DMS79 (cell line): ENCODE data around the gene FBXW11.
A peak's percentile ranks its signal among the peaks of the same experiment; 100 is the strongest.

Experiments used
- DNase-seq: peaks from one replicate; lab custom pipeline; 2025; lab: John Stamatoyannopoulos, UW

The FBXW11 gene

DNA sequence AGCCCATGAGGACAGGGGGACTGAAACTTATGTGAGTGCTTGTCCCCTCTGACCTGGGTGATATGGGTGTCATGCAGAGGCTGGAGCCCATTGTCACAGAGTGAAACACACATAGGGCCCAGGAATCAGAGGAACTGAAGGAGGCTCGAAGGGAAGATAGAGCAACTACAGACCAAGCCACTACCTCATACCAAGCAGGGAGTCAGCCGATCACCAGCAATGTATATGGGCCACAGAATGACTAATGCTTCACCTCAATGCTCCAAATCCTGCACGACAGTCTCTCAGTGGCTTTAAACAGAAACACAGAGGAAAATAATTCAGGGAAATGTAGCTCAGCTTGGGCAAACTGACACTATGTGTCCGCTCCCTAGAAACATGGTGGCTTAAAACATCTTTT lies 8.9 kb upstream of the FBXW11 start:
- no peak for DNase-seq

DNA sequence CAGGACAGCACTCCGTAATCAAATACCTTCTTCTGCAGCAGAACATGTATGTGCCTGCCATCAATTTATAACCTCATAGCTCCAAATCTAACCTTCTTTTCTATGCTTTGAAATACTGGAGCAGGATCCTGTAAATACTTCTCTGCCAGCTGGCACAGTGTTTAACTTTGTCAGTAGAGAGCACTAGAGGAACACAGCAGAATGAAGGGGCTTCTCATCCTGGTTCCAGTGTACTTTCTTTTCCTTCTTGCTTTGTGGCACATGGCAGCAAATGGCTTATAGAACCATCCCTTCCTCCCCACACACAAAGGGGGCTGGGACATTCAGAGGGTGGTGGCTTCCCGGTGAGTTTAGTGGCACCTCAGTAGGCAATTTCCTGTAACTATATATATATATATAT lies 3.8 kb upstream of the FBXW11 start:
- DNase-seq = peak; percentile 8

DNA sequence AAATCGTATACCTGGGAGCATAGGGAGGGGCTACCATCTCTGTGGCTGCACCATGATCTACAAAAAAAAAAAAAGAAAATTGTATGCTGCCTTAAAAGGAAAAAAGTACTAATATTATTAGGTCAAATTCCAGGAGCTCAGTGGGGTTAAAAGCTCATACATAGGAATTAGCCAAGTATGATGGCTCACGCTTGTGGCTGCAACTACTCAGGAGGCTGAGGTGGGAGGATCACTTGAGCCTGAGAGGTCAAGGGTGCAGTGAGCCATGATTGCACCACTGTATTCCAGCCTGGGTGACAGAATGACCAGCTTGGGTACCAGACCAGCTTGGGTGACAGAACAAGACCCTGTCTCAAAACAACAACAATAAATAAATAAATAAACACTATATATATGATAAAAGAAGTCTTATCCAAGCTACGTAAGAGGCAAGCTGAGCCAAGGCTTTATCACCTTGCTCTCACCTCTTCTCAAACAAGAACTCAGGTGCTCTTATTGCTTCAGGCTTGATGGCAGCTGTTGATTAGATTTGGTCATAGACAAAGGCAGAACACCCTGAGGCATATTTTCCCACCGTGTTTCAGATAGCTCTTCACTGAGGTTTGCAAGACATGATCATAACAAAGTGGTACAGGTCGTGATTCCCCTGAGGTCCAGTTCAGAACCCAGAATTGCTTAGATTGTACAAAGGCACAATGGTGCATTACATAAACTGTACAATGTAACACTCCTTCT lies 3.3 kb upstream of the FBXW11 start:
- no peak for DNase-seq

DNA sequence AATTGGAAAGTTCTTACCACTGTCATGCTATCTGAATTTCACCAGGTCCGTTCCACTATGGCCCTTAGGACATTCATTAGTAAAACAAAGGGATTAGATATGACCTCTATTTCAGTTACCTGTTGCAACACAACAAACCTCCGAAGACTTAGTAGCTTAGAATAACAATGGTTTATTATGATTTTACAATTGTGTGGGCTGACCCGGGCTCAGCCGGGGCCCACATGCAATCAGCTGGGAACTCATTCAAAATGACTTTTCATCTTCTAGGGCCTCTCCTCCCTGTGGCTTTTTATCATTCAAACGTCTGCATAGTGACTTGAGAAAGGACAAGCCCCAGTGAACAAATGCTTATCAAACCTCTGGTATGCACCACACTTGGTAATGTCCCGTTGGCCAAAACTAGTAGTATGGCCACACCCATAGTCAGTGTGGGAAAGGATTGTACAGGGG lies 2.3 kb upstream of the FBXW11 start:
- DNase-seq = no peak

DNA sequence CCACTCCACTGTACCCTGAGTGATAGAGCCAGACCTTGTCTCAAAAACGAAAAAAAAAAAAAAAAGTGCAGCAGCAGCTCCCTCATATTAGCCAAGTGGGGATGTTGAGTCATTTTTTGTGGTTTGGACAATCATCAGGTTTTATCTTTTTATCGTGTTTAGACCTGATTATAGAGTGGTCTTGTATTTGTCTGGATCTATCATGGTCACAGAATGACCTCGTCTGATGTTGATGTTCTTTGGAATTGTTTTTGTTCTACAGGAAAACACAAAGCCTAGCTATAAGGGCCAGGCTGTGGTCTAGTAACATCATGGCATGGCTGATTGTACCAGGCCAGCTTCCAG lies 1.6 kb upstream of the FBXW11 start:
- no peak for DNase-seq

DNA sequence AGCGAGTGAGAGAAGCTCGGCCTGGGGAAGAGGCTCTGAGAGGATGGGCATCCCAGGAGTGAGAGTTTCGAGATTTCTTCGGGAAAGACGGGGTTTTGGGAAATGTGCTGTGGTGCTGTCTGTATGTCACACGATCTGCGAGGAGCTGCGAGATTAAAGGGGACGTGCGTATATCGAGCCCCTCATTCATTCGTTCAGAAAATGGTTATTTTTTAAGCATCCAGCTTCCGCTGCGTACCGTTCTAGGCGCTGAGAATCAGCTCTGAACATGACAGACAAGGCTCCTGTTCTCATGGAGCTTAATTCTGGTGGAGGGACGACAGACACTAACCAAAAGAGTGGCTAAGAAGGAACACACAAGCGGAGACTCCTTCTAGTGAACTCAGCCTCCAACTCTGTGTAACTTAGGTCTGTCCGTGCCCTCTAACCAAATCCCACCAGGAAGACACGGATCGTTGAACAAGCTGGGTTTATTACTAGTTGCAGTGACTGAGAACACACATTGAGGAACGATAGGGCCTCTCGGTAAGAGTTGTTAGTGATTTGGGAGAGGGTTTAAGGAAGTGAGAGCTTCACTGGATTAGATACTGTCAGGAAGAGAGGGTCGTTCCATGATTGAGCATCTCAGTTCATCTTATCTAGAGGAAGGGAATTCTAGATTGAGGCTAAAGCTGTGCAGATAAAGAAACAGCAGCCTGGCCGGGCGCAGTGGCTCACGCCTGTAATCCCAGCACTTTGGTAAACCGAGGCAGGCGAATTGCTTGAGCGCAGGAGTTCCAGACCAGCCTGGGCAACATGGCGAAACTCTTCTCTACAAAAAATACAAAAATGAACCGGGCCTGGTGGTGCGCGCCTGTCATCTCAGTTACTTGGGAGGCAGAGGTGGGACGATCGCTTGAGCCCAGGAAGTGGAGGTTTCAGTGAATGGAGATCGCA lies 1.0 kb upstream of the FBXW11 start:
- DNase-seq = no peak

DNA sequence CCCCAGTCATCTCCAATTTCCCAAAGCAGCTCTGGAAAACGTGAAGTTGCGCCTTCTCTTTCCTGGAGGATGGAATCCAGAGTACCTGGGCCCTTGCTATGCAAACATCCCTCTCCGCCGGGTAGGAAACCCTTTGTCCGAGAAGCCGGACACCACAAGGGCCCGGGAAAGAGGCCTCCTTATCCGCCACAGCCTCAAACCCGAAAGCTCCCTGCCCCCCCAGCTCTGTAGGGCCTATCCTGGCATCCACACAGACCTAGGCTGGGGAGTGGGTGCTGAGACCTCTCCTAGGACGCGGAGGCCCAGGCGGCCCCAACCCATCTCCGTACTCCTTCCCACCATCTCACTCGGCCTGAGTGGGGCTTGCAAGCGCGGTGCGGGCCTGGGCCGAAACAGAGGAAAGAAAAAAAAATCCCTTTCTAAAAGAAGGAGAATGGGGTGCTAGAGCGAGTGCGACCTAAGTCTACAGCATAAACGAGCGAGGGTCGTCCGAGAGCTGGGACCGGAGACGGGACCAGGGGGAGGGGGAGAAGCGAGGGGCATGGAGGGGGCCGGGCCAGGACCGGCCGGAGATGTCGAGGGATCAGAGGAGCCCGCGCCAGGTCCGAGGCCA lies 624 bp downstream of the FBXW11 start:
- DNase-seq = peak; percentile 3

DNA sequence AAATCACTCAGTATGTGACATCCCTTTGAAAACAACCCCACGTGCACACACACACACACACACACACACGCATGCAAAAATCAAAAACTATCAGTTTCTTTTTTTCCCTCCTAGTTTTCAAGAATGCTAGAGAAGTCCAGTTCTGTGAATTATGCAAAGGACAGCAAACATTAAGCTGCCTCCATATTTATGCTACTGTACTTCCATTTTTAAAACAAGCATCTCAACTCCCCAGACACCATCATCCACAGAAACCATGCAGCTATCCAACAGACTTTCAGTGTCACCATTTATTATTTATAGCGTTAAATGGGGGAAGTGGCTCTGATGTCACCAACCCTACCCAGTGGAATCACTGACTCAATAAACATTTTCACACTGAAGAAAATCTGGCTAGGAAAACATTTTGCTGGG lies 1.6 kb downstream of the FBXW11 start:
- no peak for DNase-seq

DNA sequence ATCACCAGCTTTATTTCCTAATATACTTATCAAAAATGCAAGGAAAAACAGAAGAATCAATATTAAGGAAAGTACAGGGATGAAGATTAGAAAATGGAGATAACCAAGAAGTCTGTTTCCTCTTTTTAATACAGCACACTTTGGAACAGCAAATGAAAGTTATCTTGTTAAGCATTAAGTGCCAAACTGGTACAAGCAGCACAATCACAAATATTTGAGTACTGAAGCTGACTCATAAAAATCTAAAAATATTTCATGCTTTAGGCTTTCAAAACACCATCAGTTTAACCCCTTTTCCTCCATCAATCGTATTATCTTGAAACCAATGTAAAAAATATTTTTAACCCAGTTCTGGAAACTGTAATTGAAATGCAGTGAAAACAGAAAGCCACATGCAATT lies 2.7 kb downstream of the FBXW11 start:
- no peak for DNase-seq

DNA sequence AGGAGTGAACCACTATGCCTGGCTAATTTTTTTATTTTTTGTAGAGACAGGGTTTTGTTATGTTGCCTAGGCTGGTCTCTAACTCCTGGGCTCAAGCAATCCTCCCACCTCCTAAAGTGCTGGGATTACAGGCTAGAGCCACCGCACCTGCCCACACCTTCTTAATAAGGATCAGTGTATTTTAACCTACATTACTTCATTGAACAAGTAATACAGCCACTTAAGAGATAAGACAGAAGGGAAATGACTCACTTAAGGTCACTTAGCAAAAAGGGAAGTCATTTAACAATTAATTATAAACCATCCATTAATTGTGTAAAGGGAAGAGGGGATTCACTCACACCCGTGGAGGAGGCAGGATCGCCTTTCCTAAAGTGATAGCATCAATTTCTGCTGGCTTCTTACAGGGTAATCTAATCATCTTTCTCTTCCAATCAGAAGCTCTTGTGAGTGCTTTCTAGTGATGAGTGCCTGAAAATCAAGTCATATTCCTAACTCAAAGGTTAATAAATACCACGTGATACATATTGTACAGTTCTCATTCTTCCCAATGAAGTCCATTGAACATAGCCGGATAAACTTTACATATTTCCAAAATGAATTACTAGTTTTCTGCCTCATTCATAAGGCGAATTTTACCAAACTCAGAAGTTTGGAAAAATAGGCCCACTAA lies 3.5 kb downstream of the FBXW11 start:
- no peak for DNase-seq

DNA sequence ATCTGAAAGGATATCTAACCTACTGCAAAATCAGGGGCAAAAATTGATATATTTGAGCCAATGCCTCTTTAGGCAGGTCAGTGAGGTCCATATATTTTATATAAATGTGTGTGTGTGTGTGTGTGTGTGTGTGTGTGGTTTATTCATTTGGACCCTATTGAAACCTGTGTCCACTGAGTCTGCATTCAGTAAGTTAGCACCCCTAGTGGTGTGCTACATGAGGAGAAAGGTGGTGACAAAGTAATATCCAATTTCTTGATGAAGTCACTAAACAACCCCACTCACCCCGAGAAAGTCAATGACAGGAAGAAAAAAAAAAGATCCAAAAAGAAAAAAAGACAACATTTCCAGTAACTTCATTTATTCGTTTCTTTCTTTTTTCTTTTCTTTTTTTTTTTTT lies 4.1 kb downstream of the FBXW11 start:
- DNase-seq = no peak

DNA sequence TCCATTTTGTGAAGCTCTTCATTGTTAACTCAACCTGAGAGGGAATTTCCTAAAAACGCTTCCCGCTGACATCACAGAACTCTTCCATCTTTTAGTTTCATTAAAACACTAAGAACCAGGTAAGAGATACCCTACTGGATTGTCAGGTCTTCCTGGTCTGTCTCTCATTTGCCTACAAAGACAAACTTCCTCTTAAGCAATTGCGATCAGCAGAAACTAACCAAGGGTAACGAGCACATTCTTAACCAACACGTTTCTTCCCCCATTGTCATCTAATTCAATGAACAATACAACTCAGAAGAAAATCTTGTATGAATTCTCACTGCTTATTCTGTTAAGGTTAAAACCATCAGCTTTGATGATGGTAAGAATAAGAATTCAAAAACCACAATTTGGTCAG lies 6.6 kb downstream of the FBXW11 start:
- DNase-seq = no peak

DNA sequence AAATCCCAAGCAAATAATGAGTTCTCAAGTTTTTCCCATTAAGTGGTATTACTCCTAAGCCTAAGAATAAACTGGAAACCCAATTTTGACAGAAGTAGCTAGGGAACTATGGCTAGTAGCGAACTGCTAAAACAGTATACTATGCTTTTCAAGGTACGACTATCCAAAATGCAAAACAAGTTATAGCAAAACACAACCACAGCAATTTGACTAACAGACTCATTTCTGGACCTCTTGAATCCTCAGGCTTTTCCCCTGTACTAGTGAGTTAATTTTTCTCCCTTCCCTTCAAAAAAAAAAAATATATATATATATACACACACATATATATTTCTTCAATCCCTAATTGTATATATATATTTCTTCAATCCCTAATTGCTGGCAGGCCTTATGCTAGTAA lies 7.3 kb downstream of the FBXW11 start:
- no peak for DNase-seq

DNA sequence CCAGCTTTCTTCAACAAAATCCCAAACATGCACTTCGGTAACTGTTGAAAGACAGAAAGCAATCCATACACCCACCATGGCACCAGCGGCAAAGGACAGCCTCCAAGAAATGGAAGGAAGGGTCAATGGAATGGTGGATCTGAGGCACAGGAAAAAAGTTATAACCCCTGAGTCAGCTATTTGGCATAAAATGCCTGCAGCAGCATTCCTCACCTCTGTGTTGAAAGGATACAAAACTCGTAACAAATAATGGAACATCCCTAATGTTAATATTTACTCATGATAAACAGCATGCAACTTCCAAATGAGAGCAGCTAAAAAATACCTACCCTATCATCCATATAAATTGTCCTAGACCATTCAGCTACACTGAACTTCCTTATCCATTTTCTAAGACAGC lies 9.4 kb downstream of the FBXW11 start:
- no peak for DNase-seq

DNA sequence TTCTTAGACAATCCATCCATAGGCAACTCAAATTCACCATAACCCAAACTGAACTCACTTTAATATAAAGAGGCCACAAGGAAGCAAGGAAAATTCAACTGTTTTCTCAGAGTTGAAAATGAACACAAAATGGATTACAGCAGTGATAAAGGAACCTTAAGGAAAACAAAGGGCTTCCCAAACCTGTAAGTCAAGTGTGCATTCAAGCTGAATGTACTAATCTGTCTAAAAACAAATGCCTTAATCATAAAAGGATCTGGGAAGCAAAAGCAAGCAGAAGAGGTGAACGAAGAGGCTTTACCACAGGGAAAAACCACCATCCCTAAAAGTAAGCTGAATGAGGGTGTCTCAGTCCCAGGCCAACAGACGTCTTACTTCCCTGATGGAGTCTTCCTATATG lies 13.6 kb downstream of the FBXW11 start:
- DNase-seq = no peak

DNA sequence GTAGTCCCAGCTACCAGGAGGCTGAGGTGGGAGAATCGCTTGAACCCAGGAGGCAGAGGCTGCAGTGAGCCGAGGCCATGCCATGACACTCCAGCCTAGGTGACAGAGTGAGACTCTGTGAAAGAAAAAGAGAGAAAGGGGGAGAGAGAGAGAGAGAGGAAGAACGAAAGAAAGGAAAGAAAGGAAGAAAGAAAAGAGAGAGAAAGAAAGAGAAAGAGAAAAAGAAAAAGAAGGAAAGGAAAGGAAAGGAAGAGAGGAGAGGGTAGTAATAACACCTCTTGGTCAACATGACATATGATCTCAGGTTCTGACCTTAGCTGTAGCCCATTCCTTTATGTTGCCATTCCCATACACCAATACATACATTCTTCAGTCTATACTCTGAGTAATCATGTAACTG lies 14.1 kb downstream of the FBXW11 start:
- DNase-seq = no peak

DNA sequence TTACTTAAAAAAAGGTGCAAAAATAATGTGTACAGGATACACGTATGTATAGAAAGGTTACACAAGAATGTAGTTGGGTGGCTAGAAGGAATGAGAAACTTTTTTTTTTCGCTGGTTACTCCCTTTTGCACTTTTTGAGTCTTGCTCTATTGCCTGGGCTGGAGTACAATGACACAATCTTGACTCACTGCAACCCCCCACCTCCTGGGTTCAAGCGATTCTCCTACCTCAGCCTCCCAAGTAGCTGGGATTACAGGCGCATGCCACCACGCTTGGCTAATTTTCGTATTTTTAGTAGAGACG lies 15.8 kb downstream of the FBXW11 start:
- no peak for DNase-seq

DNA sequence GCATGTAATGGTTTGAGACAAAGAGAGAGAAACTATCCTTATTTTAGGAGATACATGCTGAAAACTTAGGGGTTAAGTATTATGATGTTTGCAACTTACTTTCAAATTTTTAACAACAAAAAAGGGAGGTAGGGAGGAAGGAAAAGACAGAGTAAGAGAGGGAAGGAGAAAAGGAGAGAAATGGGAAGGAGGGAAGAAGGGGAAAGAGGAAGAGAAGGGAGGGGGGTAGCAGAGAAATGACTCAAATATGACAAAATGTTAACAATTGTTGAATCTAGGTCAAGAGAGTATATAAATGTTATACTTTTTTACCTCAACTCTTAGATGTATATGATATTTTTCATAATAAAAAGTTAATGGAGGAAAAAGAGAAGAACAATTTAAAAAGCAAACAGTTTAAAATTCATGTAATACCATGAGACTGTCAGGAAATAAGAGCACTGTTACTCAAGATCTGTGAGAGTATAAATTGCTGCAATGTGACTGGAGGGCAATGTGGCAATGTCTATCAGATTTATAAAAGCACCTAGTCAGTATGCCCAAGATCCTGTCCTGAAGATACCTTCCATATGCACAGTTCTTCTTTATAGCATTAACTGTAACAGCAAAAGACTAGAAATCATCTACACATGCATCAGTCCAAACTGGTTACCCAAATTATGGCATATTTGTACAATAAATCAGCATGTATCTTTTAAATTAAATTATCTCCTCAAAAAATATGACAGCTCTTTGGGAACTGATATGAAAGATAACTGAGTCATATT lies 16.3 kb downstream of the FBXW11 start:
- DNase-seq = no peak

DNA sequence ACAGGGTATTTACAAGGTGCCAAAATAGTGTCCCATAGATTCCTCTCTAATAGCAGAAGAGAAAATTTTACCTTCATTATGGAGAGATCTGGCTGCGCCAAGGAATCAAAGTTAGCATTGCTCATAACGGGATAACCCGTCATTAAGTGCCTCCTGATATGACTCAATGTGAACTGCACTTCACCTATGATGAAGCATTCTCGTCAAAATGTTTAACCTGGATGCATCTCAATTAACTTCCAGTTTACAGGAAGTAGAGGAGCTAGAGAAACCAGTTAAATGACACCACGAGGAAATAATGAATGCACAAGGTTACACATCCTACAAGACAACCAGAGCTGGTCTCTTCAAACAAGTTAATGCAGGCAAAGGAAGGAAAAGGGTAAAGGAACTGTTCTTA lies 17.2 kb downstream of the FBXW11 start:
- DNase-seq = no peak

DNA sequence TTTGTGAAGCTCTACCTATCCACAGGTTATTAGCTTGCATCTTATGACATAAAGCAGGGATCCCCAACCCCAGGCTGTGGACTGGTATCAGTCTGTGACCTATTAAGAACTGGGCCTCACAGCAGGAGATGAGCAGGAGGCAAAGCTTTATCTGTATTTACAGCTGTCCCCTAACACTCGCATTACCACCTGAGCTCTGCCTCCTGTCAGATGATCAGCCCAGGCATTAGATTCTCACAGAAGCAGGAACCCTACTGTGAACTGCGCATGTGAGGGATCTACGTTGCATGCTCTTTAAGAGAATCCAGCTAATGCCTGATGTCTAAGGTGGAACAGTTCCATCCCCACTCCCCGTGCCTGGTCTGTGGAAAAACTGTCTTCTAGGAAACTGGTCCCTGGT lies 19.7 kb downstream of the FBXW11 start:
- DNase-seq = no peak

DNA sequence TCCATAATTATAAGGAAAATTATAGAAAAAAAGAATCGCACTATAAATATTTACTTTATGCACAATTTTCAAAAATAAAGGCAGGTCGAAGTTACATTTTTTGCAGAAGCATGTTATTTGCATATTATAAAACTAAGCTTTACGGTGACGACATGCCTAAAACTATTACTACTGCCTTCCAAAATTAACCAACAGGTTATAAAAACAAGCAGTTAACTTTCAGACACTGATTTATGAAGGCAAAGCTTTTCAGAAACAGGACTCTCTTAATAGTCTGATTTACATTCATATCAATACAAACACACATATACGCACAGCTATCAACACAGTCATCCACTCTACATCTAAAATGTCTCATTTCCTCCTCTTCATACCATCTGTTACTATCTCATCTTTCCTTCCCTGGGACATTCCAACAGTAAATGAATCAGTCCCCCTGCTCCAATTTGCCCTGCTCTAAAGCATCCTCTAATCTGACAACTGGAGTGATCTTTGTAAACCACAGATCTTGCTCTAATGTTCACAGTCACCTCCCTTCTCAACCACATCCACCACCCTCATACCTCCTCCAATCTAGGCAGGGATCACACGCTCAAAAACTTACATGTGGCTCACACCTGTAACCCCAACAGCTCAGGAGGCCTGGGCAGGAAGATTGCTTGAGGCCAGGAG lies 21.6 kb downstream of the FBXW11 start:
- DNase-seq = no peak
